ENCODE data around the gene ETNK2.

- TF ChIP-seq CTCF (IDR thresholded peaks at IDR 0.05): no peak
- no peak for TF ChIP-seq POLR2A (IDR thresholded peaks at IDR 0.05)
Measured at GRCh38 chr1:204167730-204168129, 15.9 kb upstream of the ETNK2 start.
